HCT116 (cell line): ENCODE data around the gene PVR. TPM values are rescaled to one million over a fixed set of nuclear protein-coding genes. Genes with fewer than 3 reads are reported as not detected.
"Not testable (repeated sequence)": the region's sequence is repeated elsewhere in the genome, so short reads cannot be mapped to it uniquely, and the experiment has no call there.

Experiments used
- ATAC-seq: fragments of 200-7000 bp; cut with Tn5 transposase; 2 replicates; pipeline ENCODE4 v1.9.1; 2020; ENCODE audit warnings: mild to moderate bottlenecking, moderate library complexity
- BruUV-seq: library from RNA; stranded (reverse); fragments of 400-500 nt; replicated peaks from 2 replicates; lab custom pipeline; 2021; lab: Mats Ljungman, UMichigan
- CTCF ChIA-PET: fragments of 300-600 bp; sonication (Branson Sonifier 250); formaldehyde crosslinking; loops from one replicate; lab custom pipeline; 2021; ENCODE audit warnings: antibody characterized with exemption; lab: Charles Lee
- POLR2A ChIA-PET: fragments of 300-600, 350-600 bp; sonication (Branson Sonifier 250); formaldehyde crosslinking; loops from one replicate; lab custom pipeline; 2021; ENCODE audit warnings: antibody characterized with exemption; lab: Charles Lee
- RAD21 ChIA-PET, 2 experiments: fragments of 300-600 bp; sonication (Branson Sonifier 250); formaldehyde crosslinking; loops; one replicate each; lab custom pipeline; 2023; ENCODE audit warnings: low total read pairs in 2 of 2; ENCODE audit not compliant: uncharacterized antibody in 2 of 2, unreplicated experiment in 2 of 2, low non-redundant PET in 1 of 2; lab: Charles Lee
- DNase-seq: peaks from one replicate; pipeline ENCODE4 v3.0.0-alpha.2; 2010; ENCODE audit warnings: low read depth, low spot score
- H2AFZ ChIP-seq: fragments of 200-600 bp; shearing (Covaris generic), sonication (generic); 2 replicates; pipeline ENCODE4 v1.6.1; 2017; ENCODE audit warnings: low read depth, mixed run types, mixed read lengths, antibody characterized with exemption, low read length; ENCODE audit not compliant: poor library complexity, severe bottlenecking
- H3K27ac ChIP-seq: 2 replicates; pipeline ENCODE4 v1.5.1; 2012; ENCODE audit warnings: low read depth, low read length
- H3K27me3 ChIP-seq: fragments of 200-600 bp; sonication (generic); 2 replicates; pipeline ENCODE4 v1.6.1; 2016; ENCODE audit warnings: mixed run types, low read length, mixed read lengths; ENCODE audit not compliant: insufficient read depth
- H3K36me3 ChIP-seq, 2 experiments: fragments of 200-500 bp in 1 of 2; fragments of 200-600 bp in 1 of 2; sonication (Bioruptor generic) in 1 of 2; sonication (generic) in 1 of 2; 2 replicates each; pipeline versions ENCODE4 v1.5.1 to v1.6.1; 2014 to 2016; ENCODE audit warnings: low read length in 2 of 2, inconsistent platforms in 1 of 2, mixed read lengths in 1 of 2, mixed run types in 1 of 2; ENCODE audit not compliant: insufficient read depth in 2 of 2, control insufficient read depth in 1 of 2
- H3K4me1 ChIP-seq, 2 experiments: fragments of 200-600 bp in 1 of 2; sonication (generic) in 1 of 2; 2 replicates each; pipeline versions ENCODE4 v1.5.1 to v1.6.1; 2012 to 2017; ENCODE audit warnings: low read length in 2 of 2, inconsistent platforms in 1 of 2, mild to moderate bottlenecking in 1 of 2, mixed read lengths in 1 of 2, mixed run types in 1 of 2, moderate library complexity in 1 of 2; ENCODE audit not compliant: insufficient read depth in 2 of 2, control insufficient read depth in 1 of 2
- H3K4me2 ChIP-seq: fragments of 200-600 bp; sonication (generic); 2 replicates; pipeline ENCODE4 v1.6.1; 2017; ENCODE audit warnings: mixed run types, low read length, mixed read lengths
- H3K4me3 ChIP-seq, 2 experiments: fragments of 200-600 bp in 1 of 2; sonication (generic) in 1 of 2; replicated peaks in 1 of 2; 2 replicates each; pipeline ENCODE4 v1.5.1; 2011 to 2016; ENCODE audit warnings: low read length in 2 of 2, control low read depth in 1 of 2, low read depth in 1 of 2, mild to moderate bottlenecking in 1 of 2, mixed read lengths in 1 of 2, mixed run types in 1 of 2
- H3K79me2 ChIP-seq: fragments of 200-600 bp; sonication (generic); 2 replicates; pipeline ENCODE4 v1.6.1; 2017; ENCODE audit warnings: mild to moderate bottlenecking, mixed run types, low read length, moderate library complexity, mixed read lengths; ENCODE audit not compliant: insufficient read depth
- H3K9ac ChIP-seq: fragments of 200-600 bp; sonication (generic); 2 replicates; pipeline ENCODE4 v1.6.1; 2016; ENCODE audit warnings: low read length, mixed read lengths
- H3K9me2 ChIP-seq: fragments of 200-600 bp; sonication (generic), shearing (Covaris generic); 2 replicates; pipeline ENCODE4 v1.6.1; 2017; ENCODE audit warnings: mixed run types, mild to moderate bottlenecking, moderate library complexity; ENCODE audit not compliant: insufficient read depth
- H3K9me3 ChIP-seq, 2 experiments: fragments of 200-500 bp in 1 of 2; fragments of 200-600 bp in 1 of 2; sonication (Bioruptor generic) in 1 of 2; sonication (generic) in 1 of 2; 2 replicates each; pipeline ENCODE4 v1.6.1; 2014 to 2017; ENCODE audit warnings: low read length in 2 of 2, mixed read lengths in 2 of 2, inconsistent platforms in 1 of 2, low read depth in 1 of 2, mild to moderate bottlenecking in 1 of 2, mixed run types in 1 of 2, moderate library complexity in 1 of 2; ENCODE audit not compliant: control insufficient read depth in 1 of 2, insufficient read depth in 1 of 2
- H4K20me1 ChIP-seq: fragments of 200-600 bp; sonication (generic), shearing (Covaris generic); 2 replicates; pipeline ENCODE4 v1.6.1; 2017; ENCODE audit warnings: mixed run types, mild to moderate bottlenecking, moderate library complexity; ENCODE audit not compliant: insufficient read depth
- CBX3 ChIP-seq: IDR thresholded peaks from 2 replicates; pipeline ENCODE4 v1.6.1; 2012; ENCODE audit warnings: low read depth
- EGR1 ChIP-seq: IDR thresholded peaks from 2 replicates; pipeline ENCODE4 v1.6.1; 2012; ENCODE audit warnings: low read depth
- POLR2A ChIP-seq: IDR thresholded peaks from 2 replicates; pipeline ENCODE4 v1.7.0; 2011; ENCODE audit warnings: borderline replicate concordance; ENCODE audit not compliant: insufficient read depth, insufficient read length; ENCODE audit errors: extremely low read depth
- POLR2AphosphoS5 ChIP-seq: IDR thresholded peaks from 2 replicates; pipeline ENCODE4 v1.6.1; 2011; ENCODE audit warnings: mild to moderate bottlenecking, low read depth, low read length, moderate library complexity
- intact Hi-C: fragments of 100-400 bp; cut with micrococcal nuclease; formaldehyde crosslinking; loops from 2 replicates; pipeline ENCODE4 v1.10.0; 2022
- total RNA-seq: library from RNA; stranded (reverse); gene quantifications from one replicate; pipeline ENCODE4 v1.2.1, GENCODE V29; 2021; ENCODE audit not compliant: unreplicated experiment

The PVR gene
- total RNA-seq, 1 experiment from 2014 or later: 62.0 TPM

DNA sequence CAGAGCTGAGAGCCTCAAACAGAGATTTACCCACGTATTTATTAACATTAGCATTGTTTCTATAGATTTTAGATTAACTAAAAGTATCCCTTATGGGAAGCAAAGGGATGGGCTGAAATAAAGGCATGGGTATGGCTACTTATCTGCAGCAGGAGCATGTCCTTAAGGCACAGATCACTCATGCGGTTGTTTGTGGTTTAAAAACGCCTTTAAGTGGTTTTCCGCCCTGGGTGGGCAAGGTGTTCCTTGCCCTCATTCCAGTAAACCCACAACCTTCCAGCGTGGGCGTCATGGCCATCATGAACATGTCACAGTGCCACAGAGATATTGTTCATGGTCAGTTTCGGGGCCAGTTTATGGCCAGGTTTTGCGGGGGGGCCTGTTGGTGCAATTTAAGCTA is 12.1 kb upstream of the PVR start:
- H3K9me3 ChIP-seq, RAD21 ChIA-PET, intact Hi-C loops, H3K9me2 ChIP-seq, H3K4me3 ChIP-seq, H3K27ac ChIP-seq, CTCF ChIA-PET, POLR2A ChIA-PET, BruUV-seq, ATAC-seq, H3K79me2 ChIP-seq, H4K20me1 ChIP-seq, H2AFZ ChIP-seq, H3K9ac ChIP-seq, H3K4me2 ChIP-seq, H3K27me3 ChIP-seq, H3K36me3 ChIP-seq, DNase-seq: not testable (repeated sequence)
- peaks cover 0 to 16% of the 10 kb centered on the region in 2 experiments; a peak in 3 of 4 replicates for H3K4me1 ChIP-seq

DNA sequence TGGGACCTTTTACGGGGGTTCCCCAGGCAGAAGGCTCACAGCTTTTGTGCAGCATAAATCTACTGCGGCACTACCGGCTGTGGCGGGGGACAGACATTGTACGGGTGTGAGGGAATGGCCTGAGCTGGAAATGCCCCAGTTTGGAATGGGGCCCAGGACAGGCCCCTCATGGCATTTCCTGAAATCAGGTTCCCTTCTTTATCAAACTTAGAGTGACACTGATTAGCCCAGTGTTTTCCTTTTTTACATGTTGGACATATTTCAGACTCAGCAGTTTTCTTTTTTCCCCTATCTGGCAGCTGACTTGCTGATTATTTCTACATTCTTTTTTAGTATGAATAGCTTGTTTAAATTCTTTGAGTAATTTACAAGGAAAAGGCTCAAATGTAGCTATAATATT is 9.7 kb upstream of the PVR start:
- H2AFZ ChIP-seq, DNase-seq, H3K27ac ChIP-seq, H3K9me3 ChIP-seq, H3K9ac ChIP-seq, CTCF ChIA-PET, H4K20me1 ChIP-seq, ATAC-seq, H3K27me3 ChIP-seq, POLR2A ChIA-PET, H3K79me2 ChIP-seq, H3K4me2 ChIP-seq, H3K9me2 ChIP-seq, BruUV-seq, RAD21 ChIA-PET, H3K4me3 ChIP-seq, intact Hi-C loops, H3K36me3 ChIP-seq: not testable (repeated sequence)
- peaks cover 0 to 20% of the 10 kb centered on the region in 2 experiments; a peak in 3 of 4 replicates for H3K4me1 ChIP-seq

DNA sequence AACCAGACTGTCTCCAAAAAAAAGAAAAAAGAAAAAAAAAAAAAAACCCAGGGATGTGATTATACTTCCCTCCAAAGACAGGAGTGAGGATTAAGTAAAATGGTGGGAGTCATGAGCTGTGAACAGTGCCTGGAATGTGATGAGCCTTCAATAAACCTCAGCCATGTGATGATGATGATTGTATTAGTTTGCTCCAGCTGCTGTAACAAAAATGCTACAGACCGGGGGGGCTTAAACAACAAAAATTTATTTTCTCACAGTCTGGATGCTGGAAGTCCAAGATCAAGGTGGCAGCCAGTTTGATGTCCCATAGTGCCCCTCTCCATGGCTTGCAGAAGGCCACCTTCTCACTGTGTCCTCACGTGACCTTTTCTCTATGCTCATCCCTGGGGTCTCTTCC is 8.9 kb upstream of the PVR start:
- no TSS peak for BruUV-seq
- Histone ChIP-seq H3K9me3 (no peaks in the 10 kb centered on the region), H3K4me1 (peaks cover 0 to 23% of the 10 kb centered on the region in 2 experiments; a peak in 3 of 4 replicates), H3K9me2 (no peaks in the 10 kb centered on the region), H3K9ac (no peak overlapping the region), H2AFZ (no peak overlapping the region), H4K20me1 (no peaks in the 10 kb centered on the region), H3K36me3 (0 out of 4 replicates have a peak, but pooled peaks cover 0 to 4% of the 10 kb centered on the region in 2 experiments), H3K4me3 (no peak overlapping the region), H3K79me2 (no peaks in the 10 kb centered on the region), H3K4me2 (no peak overlapping the region), H3K27ac (no peak overlapping the region), H3K27me3 (no peaks in the 10 kb centered on the region)
- DNase-seq (no peak), ATAC-seq (no peak)
- no peak for TF ChIP-seq EGR1
- TF ChIP-seq POLR2AphosphoS5: no peak
- TF ChIP-seq CBX3: no peak
- no peak for TF ChIP-seq POLR2A
- ChIA-PET CTCF (no interaction called here), RAD21 (no interaction called here), POLR2A (no interaction called here)
- intact Hi-C loops: no loop called here
